Suppressor macrophage (primary cell): Measurements from ENCODE around the gene GPR137.

ENCODE experiments used
- DNase-seq, 4 experiments: peaks; one replicate each; pipeline ENCODE4 v3.0.0-alpha.2; 2020 to 2022

GPR137 gene

DNA sequence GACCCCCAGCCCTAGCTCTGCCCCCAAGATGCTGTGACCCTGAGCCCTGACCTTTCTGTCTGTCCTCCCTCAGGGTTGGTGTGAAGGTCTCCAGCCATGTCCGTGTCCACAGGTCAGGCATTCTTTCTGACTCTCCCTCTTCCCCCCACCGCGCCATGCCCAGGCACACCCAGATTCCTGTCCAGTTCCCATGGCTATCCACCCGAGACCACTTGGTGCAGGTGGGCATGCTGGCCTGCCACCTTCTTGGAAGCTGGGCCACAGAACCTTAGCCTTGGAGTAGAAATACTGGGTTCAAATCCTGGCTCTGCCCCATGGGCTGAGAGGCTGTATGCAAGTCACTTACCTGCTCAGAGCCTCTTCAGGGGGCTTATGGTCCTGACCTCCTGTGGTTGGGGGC lies 36.6 kb upstream of the GPR137 start:
- DNase-seq, result no peak

DNA sequence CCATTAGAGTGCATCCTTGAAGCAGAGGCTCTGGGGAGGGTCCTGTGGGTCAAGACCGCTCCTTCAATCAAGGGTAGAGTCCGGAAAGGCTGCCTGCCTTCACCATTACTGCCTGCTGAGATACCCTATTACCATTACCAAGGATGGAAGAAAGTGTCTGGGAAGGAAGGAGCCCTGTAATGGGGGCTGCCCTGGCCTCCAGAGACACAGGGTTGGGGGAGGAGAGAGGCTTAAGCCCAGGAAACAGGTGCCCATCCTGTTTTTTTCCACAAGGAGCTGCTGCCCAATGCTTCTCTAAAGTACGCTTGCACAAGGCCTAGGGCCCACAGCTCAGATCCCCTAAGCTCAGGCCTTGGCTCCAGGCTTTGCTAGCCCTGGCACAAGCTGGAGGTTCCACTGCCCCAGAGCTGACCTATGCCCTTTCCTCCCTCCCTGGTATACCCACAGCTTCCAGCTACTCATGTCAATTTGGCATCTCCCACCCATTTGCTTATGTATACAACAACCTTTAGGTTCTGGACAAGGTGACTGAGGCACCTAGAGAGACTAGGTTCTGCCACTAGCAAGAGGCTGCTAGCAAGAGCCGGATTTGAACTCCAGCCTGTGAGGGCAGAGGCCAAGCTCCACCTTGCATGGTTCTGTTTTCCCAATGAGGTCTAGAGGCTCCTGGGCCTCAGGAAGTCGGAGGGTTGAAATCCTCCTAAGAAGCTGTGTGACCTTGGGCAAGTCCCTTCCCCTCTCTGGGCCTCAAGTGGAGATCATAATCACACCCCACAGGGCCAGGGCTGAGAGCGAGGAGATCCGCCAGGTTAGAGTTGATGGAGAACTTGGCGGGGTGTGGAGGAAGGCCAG lies 35.9 kb upstream of the GPR137 start:
- DNase-seq, result no peak

DNA sequence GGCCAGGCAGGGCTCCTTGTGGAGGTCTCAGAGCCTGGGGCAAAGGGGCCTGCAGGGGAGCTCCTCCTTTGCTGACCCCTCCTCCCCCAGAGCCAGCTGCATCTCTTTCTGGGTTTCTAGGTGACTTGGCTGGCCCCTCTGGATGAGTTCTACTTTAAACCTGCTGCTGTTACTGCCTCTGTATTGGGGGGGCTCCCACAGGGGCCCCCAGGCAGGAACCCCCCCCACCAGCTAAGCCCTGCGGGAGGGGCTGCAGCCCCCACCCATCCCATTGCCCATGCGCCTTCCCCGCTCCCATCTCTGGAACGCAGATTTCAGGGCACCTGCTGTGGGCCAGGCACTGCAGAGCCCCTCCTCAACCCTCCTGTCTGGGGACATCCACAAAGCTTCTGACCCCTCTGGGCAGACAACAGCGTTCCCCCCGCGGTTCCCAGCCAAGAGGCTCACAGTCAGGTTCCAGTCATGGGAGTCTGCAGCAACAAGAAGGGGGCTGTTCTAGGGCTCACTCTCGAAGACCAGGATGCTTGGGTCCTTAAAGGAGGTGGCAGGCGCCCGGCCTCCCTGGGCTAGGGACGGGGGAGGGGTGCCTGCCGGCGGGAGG lies 35.1 kb upstream of the GPR137 start:
- no peak for DNase-seq

DNA sequence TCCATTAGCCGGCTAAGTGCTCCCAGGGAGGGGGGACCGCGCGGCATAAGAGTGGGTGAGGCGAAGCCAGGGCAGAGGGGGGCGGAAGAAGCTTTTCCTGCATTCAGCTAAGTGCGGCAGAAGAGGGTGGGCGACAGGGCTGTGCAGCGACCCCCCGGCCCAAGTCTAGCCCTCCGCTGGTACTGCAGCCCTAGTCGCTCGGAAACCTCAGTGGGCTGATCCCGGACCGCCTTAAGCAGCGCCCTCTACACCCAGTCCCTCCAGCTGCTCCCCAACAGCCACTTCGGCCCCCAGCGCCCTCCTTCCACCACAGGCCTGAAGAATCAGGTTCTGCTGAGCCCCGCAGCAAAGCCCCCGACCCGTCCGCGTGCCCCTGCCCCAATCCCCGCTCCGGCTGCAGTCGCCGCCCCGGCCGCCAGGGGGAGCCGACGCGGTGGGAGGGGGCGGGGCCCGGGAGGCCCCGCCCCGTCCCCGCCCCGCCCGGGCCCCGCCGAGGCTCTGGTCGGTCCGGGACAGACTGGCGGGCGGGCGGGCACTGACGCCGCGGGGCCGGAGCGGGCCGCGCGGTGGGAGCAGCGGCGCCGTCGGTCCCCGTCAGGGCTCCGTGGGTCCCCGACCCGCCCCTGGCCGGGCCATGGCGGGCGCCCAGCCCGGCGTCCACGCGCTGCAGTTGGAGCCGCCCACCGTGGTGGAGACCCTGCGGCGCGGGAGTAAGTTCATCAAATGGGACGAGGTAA lies 34.5 kb upstream of the GPR137 start, which contains the start of gene PLCB3:
Gene PLCB3 (plus strand): TSS at position 515 of the 737 bp plus-strand sequence. CDS start 120 bp downstream, at position 635.
- peak; percentile 71 to 91 (median 88) for DNase-seq

DNA sequence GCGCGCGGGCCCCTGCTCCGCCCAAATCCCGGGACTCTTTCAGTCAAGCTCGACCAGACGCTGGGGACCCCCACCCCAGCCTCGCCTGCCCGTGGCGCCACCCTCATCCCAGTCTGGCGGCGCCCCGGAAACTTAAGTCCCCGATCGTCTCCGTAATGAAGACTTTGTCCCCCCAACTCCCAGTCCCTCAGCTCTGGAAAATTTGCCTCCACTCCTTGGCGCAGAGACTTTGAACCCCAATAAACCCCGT lies 34.0 kb upstream of the GPR137 start:
- DNase-seq, result no peak

DNA sequence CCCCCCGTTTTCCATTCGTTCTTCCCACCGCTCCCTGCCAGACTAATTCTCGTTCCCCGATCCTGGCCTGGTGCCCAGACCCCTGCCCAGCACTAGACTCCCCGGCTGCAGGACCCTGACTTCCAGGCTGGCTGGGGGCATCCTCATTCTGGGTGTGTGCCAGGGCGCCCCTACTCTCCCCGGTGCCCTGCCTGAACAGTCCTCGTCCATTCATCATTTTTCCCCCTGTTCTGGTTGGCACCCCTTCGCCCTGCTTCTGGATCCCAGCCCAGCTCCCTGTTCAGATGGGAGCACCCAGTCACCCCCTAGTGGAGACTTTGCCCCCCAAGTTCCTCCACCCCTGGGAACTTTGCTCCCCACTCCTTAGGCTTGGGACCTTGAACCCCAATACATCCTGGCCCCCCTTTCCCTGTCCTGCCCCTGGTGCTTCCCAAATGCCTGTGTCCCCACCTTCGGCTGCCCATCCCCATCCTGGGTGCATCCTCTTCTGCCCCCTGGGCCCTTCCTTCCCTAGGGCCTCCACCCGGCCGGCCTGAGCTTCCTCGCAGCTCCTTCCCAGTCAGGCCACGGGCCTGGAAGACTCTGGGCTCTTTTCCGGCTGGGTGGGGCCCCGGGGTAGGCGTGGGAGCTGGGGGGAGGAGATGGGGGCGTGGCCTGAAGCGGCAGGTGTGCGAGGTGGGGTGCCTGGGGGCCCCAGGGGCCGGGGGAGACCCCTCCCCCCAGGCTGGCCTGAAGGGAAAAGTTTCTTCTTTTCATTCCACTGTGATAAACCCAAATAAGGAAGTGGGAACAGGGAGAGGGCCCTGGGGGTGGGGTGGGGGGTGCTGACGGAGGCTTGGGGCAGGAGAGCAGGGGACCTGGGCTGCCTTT lies 33.4 kb upstream of the GPR137 start:
- peak; percentile 60 to 85 (median 68) for DNase-seq

DNA sequence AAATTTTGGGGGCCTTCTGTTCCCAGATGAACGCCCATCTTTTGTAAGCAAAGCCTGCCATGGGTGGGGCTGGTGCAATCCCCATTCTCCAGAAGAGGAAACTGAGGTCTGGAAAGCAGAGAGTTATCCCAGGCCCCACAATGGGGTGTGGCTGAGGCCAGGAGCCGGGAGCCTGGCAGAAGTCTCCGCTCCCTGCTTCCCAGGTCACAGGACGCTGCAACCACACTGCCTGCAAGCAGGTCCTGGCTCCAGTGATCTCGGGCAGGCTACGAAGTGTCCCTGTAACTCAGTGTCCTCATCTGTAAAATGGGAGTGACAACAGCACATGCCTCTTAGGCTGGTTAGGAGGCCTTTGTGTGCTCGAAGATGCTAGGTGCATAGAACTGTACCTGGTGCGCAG lies 32.6 kb upstream of the GPR137 start:
- no peak for DNase-seq

DNA sequence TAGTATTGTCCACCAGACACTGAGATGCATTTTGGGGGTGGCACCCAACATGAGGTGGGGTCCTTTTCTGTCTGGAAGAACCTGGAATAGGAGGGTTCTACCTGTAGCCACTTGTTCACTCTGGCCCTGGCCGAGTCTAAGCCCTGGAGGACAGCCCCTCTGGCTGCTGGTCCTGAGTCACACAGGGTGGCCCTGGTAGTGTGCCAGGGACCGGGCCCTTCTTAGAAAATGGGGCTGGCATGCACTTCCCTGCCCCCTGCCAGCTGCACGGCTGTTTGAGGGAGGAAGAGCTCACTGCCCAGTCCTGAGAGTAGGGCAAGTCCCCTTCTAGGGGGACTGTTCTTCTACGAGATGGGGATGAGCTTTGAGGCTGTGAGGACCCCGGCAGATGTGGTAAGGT lies 32.2 kb upstream of the GPR137 start:
- DNase-seq, result no peak

DNA sequence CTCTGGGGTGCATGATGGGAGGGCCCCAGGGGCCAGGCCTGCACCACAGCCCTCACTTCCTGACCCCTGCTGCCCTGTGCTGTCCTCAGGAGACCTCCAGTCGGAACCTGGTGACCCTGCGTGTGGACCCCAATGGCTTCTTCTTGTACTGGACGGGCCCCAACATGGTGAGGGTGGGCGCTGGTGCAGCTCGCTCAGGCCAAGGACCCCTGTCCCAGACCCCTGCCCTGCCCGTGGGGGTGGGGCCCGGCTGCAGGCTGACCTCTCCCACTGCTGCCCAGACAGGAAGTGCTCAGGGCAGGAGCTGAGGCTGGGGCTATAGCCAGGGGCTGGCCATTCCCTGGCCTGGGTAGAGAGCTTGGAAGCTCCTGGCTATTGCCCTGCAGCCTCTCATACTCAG lies 31.3 kb upstream of the GPR137 start:
- DNase-seq, result no peak

DNA sequence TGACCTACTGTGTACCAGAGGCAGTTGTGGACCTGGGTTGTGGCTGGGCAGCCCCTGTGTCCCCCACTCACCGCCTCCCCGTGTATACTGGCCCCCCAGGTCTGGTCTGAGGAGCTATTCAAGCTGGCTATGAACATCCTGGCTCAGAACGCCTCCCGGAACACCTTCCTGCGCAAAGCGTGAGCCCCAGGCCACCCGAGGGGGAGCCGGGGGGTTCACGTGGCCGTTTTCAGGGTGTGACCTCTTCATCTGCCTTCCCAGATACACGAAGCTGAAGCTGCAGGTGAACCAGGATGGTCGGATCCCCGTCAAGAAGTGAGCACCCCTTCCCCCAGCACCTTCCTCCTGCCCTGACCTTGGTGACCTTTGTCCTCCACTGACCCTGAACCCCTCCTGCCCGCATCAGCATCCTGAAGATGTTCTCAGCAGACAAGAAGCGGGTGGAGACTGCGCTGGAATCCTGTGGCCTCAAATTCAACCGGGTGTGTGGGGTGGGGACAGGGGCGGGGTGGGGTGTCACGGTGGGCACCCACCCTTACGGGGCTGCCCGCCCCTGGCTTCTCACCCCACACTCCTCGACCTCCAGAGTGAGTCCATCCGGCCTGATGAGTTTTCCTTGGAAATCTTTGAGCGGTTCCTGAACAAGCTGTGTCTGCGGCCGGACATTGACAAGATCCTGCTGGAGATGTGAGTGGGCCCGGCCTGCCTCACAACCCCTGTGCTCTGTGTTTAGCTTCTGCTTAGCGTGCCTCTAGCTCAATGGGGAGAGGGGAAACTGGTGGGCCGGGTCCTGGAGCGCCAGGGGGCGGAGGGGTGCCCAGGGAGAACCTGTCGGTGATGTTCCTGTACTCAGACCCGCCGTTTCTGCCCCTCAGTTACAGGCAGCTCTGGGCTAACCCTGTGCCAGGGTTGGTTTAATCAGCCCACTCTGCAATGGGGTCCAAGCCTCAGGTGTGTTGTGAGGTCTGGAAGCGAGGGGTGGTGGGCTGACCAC lies 30.2 kb upstream of the GPR137 start:
- DNase-seq, result no peak

DNA sequence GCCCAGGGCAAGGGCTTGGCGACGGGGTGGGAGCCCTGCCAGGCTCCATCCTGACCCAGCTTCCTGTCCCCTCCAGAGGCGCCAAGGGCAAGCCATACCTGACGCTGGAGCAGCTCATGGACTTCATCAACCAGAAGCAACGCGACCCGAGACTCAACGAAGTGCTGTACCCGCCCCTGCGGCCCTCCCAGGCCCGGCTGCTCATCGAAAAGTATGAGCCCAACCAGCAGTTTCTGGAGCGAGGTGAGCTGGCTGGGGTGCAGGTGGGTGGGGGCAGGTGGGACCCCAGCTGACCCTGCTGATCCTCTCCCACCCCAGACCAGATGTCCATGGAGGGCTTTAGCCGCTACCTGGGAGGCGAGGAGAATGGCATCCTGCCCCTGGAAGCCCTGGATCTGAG lies 29.3 kb upstream of the GPR137 start:
- DNase-seq, result no peak

DNA sequence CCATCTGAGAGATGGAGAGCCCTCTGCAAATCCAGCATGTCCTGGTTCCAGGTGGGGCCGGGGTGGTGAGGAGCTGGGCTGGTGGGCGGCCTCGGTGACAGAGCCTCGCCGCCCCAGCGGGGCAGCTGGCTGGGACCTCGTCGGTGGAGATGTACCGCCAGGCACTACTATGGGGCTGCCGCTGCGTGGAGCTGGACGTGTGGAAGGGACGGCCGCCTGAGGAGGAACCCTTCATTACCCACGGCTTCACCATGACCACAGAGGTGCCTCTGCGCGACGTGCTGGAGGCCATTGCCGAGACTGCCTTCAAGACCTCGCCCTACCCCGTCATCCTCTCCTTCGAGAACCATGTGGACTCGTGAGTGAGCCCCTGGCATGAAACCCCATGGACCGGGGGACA lies 27.3 kb upstream of the GPR137 start:
- no peak for DNase-seq

DNA sequence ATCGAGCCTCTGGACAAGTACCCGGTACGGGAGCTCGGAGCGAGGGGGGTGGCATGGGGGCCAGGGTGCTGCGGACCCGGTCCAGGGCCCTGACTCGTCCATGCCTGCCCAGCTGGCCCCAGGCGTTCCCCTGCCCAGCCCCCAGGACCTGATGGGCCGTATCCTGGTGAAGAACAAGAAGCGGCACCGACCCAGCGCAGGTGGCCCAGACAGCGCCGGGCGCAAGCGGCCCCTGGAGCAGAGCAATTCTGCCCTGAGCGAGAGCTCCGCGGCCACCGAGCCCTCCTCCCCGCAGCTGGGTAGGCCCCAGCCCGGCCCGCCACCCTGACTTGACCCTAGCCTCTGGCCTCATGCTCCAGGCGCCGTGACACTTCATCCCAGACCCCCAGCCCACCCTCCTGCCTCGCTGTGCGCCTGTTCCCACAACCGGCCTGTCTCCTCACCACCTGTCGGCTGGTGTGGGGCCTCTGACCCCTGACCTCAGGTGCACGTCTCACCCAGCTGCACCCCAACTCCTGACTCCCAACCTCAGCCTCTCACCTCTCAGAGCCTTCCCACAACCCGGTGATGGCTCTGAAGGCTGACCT lies 26.6 kb upstream of the GPR137 start:
- no peak for DNase-seq

DNA sequence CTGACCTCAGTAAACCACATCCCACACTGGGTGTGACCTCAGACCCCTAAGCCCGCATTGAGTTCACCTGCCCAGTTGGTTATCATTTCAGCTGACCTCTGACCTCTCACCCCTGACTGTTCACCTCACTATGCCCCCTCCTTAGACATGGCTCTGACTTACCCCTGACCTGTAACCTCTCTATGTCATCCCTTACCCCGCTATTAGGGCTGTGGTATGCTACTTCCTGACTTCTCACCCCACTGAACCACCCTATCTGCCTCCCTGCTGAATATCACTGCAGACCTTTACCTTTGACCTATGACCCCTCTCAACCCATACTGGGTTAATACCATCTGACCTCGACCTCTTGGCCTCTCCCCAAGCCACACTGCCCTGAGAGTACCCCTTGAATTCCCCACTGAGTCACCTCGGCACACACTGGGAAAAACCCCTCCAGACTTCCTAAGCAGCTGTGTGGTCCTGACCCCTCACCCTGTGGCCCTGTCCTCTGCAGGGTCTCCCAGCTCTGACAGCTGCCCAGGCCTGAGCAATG lies 26.0 kb upstream of the GPR137 start:
- no peak for DNase-seq

DNA sequence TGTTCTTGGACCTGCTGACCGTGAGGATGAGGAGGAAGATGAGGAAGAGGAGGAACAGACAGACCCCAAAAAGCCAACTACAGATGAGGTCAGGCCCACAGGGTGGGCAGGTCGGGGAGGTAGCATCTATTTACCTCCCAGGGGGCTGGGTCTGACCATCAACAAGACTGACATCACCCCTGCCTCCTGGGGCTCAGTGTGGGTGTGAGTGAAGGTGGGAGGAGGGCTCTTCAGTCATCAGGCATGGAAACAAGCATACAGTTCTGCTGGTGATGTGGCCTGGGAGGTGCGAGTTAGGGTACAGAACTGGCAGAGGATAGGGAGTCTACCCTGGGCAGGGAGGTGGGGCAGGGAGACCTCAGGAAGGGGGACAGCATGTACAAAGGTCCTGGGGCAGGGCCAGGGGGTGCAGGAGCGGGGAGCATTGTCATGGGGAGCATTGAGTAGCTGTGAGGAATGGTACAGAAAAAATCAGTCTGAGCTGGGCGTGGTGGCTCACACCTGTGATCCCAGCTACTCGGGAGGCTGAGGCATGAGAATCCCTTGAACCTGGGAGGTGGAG lies 25.4 kb upstream of the GPR137 start:
- peak in 2 of 4 experiments; percentile 31 to 38 for DNase-seq

DNA sequence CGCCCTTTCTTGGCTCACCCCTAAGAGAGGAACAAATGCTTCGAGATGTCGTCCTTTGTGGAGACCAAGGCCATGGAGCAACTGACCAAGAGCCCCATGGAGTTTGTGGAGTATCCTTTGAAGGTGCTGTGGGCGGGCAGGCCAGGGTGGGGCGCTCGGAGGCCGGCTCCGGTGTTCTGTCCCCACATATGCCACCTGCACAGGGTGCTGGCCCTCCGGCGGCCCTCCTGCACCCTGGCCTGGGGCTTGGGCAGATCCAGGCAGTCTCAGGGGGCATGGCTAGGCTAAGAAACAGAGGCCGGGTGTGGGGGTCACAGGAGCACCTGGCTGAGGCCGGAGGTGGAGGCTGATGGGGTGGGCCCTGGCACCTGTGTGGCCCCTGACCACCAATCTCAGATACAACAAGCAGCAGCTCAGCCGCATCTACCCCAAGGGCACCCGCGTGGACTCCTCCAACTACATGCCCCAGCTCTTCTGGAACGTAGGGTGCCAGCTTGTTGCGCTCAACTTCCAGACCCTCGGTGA lies 24.0 kb upstream of the GPR137 start:
- no peak for DNase-seq

DNA sequence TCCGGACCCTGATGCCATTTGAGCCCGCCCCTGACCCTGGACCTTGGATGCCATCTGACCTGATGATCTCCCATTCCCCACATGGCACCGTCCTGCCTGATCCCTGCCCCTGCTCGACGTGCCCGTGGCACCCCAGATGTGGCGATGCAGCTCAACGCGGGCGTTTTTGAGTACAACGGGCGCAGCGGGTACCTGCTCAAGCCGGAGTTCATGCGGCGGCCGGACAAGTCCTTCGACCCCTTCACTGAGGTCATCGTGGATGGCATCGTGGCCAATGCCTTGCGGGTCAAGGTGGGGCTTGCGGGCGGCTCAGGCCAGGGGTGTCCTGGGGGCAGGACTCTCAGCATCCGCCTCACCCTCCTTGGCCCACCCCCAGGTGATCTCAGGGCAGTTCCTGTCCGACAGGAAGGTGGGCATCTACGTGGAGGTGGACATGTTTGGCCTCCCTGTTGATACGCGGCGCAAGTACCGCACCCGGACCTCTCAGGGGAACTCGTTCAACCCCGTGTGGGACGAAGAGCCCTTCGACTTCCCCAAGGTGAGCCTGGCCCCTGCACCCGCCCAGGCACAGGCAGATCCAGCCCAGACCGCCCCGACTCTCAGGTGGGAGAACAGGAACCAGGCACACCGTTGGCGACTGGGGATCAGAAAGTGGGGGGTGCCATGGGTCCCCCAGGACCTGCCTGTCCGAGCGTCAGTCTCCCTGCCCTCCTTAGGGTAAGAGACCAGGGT lies 23.2 kb upstream of the GPR137 start:
- DNase-seq, result no peak

DNA sequence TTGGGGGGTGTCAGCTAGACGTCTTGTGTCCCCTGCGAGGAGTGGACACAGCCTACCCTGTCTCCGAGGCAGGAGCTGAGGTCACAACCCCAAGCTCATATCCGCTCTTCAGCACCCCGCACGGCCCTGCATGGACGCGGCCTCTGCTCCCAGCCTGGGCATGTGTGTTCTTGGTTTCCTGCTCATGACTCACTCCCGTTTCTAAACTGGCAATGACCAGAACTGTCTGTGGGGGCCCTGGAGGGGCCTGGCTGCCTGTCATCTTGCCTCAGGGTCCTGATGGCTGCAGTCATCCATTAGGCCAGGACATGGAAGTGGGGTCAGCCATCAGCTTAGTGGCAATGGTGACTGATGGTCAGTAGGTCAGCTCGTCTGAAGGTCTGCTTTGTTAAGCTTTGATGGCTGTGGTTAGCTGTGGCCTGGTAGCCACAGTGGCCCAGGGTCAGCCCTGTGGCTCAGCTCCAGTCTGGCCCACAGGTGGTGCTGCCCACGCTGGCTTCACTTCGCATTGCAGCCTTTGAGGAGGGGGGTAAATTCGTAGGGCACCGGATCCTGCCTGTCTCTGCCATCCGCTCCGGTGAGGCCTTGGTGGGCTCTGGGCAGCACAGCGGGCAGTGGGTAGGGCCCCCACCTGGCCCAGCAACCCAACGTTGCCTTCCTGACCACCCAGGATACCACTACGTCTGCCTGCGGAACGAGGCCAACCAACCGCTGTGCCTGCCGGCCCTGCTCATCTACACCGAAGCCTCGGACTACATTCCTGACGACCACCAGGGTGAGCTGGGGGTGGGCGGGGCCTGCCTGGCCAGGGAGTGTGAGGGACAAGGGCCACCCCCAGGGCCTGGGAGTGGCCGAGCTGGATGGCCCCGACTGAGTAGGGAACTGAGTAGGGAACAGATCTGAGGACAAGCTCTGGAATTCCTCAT lies 22.4 kb upstream of the GPR137 start:
- DNase-seq, result no peak
